CD4-positive, CD25-positive, alpha-beta regulatory T cell (primary cell): ENCODE measurements around the gene UBL4B. TPM values are rescaled to one million over a fixed set of nuclear protein-coding genes. Genes with fewer than 3 reads are reported as not detected.

ENCODE experiments used
- ATAC-seq, 2 donors: fragments of 150-1000 bp; cut with Tn5 transposase; one replicate each; pipeline ENCODE4 v1.10.0; 2021; ENCODE audit warnings: low read depth in 2 of 2, moderate number of reproducible peaks in 2 of 2, moderate library complexity in 1 of 2
- DNase-seq, 3 donors: peaks; one replicate each; pipeline versions ENCODE4 v3.0.0 to v3.0.0-alpha.2; 2012 to 2022; ENCODE audit warnings: mixed read lengths in 1 of 3
- H3K27ac ChIP-seq: one replicate; pipeline ENCODE4 v1.7.0; 2013; ENCODE audit warnings: mild to moderate bottlenecking, low read length; ENCODE audit not compliant: insufficient read depth, poor library complexity, severe bottlenecking
- H3K27me3 ChIP-seq: one replicate; pipeline ENCODE4 v1.7.0; 2013; ENCODE audit warnings: low read length; ENCODE audit not compliant: control insufficient read depth, insufficient read depth
- H3K36me3 ChIP-seq: one replicate; pipeline ENCODE4 v1.7.0; 2013; ENCODE audit warnings: mild to moderate bottlenecking, low read length, moderate library complexity; ENCODE audit not compliant: control insufficient read depth, insufficient read depth
- H3K4me1 ChIP-seq: 2 replicates; pipeline ENCODE4 v1.7.0; 2013; ENCODE audit warnings: mild to moderate bottlenecking, low read length; ENCODE audit not compliant: insufficient read depth, control insufficient read depth, poor library complexity, severe bottlenecking
- H3K4me3 ChIP-seq: one replicate; pipeline ENCODE4 v1.7.0; 2013; ENCODE audit warnings: low read depth, mild to moderate bottlenecking, low read length, moderate library complexity
- H3K9me3 ChIP-seq, 2 experiments: 1 replicate in 1 of 2; 2 replicates in 1 of 2; pipeline ENCODE4 v1.7.0; 2013; ENCODE audit warnings: low read length in 2 of 2, mild to moderate bottlenecking in 1 of 2, moderate library complexity in 1 of 2; ENCODE audit not compliant: control insufficient read depth in 2 of 2
- H3K27ac Mint-ChIP-seq, 3 donors: one replicate each; pipeline ENCODE4 v1.8.0; 2020 to 2022; ENCODE audit warnings: mild to moderate bottlenecking in 3 of 3, mixed read lengths in 3 of 3, moderate library complexity in 2 of 3
- H3K27me3 Mint-ChIP-seq: one replicate; pipeline ENCODE4 v1.8.0; 2022; ENCODE audit warnings: mild to moderate bottlenecking, mixed read lengths
- H3K36me3 Mint-ChIP-seq: one replicate; pipeline ENCODE4 v1.8.0; 2020; ENCODE audit warnings: mixed read lengths
- H3K4me1 Mint-ChIP-seq, 4 donors: one replicate each; pipeline ENCODE4 v1.8.0; 2020 to 2022; ENCODE audit warnings: mixed read lengths in 4 of 4, mild to moderate bottlenecking in 1 of 4
- H3K4me3 Mint-ChIP-seq, 4 donors: one replicate each; pipeline ENCODE4 v1.8.0; 2020 to 2022; ENCODE audit warnings: mild to moderate bottlenecking in 4 of 4, mixed read lengths in 4 of 4, moderate library complexity in 3 of 4
- H3K9me3 Mint-ChIP-seq, 7 donors: one replicate each; pipeline ENCODE4 v1.8.0; 2020 to 2022; ENCODE audit warnings: mixed read lengths in 7 of 7, mild to moderate bottlenecking in 3 of 7, moderate library complexity in 2 of 7
- polyA plus RNA-seq, 4 donors: library from polyadenylated mRNA; unstranded; fragments of 300-500 nt; fragmentation: Illumina TruSeq; gene quantifications; one replicate each; pipeline ENCODE4 v1.2.3, GENCODE V29; 2021
- total RNA-seq: library from RNA; stranded (reverse); gene quantifications from one replicate; pipeline ENCODE4 v1.2.3, GENCODE V29; 2022

UBL4B gene
- total and polyA plus RNA-seq, 5 donors from 2014 or later: not detected

- Histone ChIP-seq H3K36me3 (no peaks in the 10 kb centered on the region), H3K4me3 (no peak overlapping the region), H3K4me1 (no peaks in the 10 kb centered on the region), H3K9me3 (no peaks in the 10 kb centered on the region), H3K27me3 (no peaks in the 10 kb centered on the region), H3K27ac (no peak overlapping the region)
- no peaks in the 10 kb centered on the region for H3K36me3 Mint-ChIP-seq
- H3K4me3 Mint-ChIP-seq: no peak overlapping the region
- H3K27ac Mint-ChIP-seq: no peak overlapping the region
- H3K4me1 Mint-ChIP-seq: no peaks in the 10 kb centered on the region
- peaks cover 35% of the 10 kb centered on the region for H3K27me3 Mint-ChIP-seq
- peaks cover 0 to 1% (median 0%) of the 10 kb centered on the region in 7 donors for H3K9me3 Mint-ChIP-seq
- DNase-seq: no peak
- no peak for ATAC-seq
These were observed 413 bp downstream of the UBL4B start for GRCh38 chr1:110112656-110113055.

- Histone ChIP-seq H3K9me3 (no peaks in the 10 kb centered on the region), H3K4me1 (no peaks in the 10 kb centered on the region), H3K36me3 (no peaks in the 10 kb centered on the region), H3K4me3 (no peak overlapping the region), H3K27me3 (no peaks in the 10 kb centered on the region), H3K27ac (no peak overlapping the region)
- Mint-ChIP-seq H3K36me3 (no peaks in the 10 kb centered on the region), H3K9me3 (peaks cover 0 to 1% (median 0%) of the 10 kb centered on the region in 7 donors), H3K4me1 (no peaks in the 10 kb centered on the region), H3K27me3 (peaks cover 43% of the 10 kb centered on the region), H3K27ac (no peak overlapping the region), H3K4me3 (no peak overlapping the region)
- peak in 1 of 2 donors; percentile 13 for ATAC-seq
- DNase-seq: no peak
These were observed 1.3 kb downstream of the UBL4B start for GRCh38 chr1:110113551-110113950.

GRCh38 chr1:110114173-110114572, 1.9 kb downstream of the UBL4B start:
- Histone ChIP-seq H3K27me3 (no peaks in the 10 kb centered on the region), H3K27ac (no peak overlapping the region), H3K4me3 (no peak overlapping the region), H3K9me3 (no peaks in the 10 kb centered on the region), H3K36me3 (no peaks in the 10 kb centered on the region), H3K4me1 (no peaks in the 10 kb centered on the region)
- Mint-ChIP-seq H3K27me3 (peaks cover 41% of the 10 kb centered on the region), H3K4me1 (no peaks in the 10 kb centered on the region), H3K9me3 (peaks cover 0 to 1% (median 0%) of the 10 kb centered on the region in 7 donors), H3K27ac (peak overlapping the region in 1 of 3 donors; percentile 61), H3K36me3 (no peaks in the 10 kb centered on the region), H3K4me3 (no peak overlapping the region)
- ATAC-seq (no peak), DNase-seq (no peak)

- no peak for DNase-seq
- no peak for ATAC-seq
- Histone ChIP-seq H3K27me3 (no peaks in the 10 kb centered on the region), H3K36me3 (no peaks in the 10 kb centered on the region), H3K4me3 (no peak overlapping the region), H3K9me3 (no peaks in the 10 kb centered on the region), H3K4me1 (no peaks in the 10 kb centered on the region), H3K27ac (no peak overlapping the region)
- peaks cover 39% of the 10 kb centered on the region for H3K27me3 Mint-ChIP-seq
- H3K4me1 Mint-ChIP-seq: no peaks in the 10 kb centered on the region
- H3K36me3 Mint-ChIP-seq: no peaks in the 10 kb centered on the region
- no peak overlapping the region for H3K27ac Mint-ChIP-seq
- no peak overlapping the region for H3K4me3 Mint-ChIP-seq
- H3K9me3 Mint-ChIP-seq: peaks cover 0 to 1% (median 0%) of the 10 kb centered on the region in 7 donors
These were observed 2.5 kb downstream of the UBL4B start for GRCh38 chr1:110114784-110115183.

- Mint-ChIP-seq H3K4me3 (no peak overlapping the region), H3K4me1 (peaks cover 0 to 2% (median 0%) of the 10 kb centered on the region in 4 donors), H3K36me3 (no peaks in the 10 kb centered on the region), H3K9me3 (peaks cover 0 to 4% (median 3%) of the 10 kb centered on the region in 7 donors), H3K27me3 (peaks cover 44% of the 10 kb centered on the region), H3K27ac (no peak overlapping the region)
- no peak overlapping the region for H3K4me3 ChIP-seq
- no peaks in the 10 kb centered on the region for H3K27me3 ChIP-seq
- ATAC-seq (no peak), DNase-seq (no peak)
- no peak overlapping the region for H3K27ac ChIP-seq
- no peaks in the 10 kb centered on the region for H3K36me3 ChIP-seq
- H3K9me3 ChIP-seq: no peaks in the 10 kb centered on the region
- no peaks in the 10 kb centered on the region for H3K4me1 ChIP-seq
These were observed 6.6 kb downstream of the UBL4B start for GRCh38 chr1:110118636-110119396.

- no peaks in the 10 kb centered on the region for H3K4me1 ChIP-seq
- no peaks in the 10 kb centered on the region for H3K9me3 ChIP-seq
- H3K4me3 ChIP-seq: no peak overlapping the region
- H3K27me3 ChIP-seq: no peaks in the 10 kb centered on the region
- H3K27ac Mint-ChIP-seq: no peak overlapping the region
- ATAC-seq (no peak), DNase-seq (no peak)
- no peak overlapping the region for H3K27ac ChIP-seq
- H3K36me3 Mint-ChIP-seq: no peaks in the 10 kb centered on the region
- H3K27me3 Mint-ChIP-seq: peaks cover 49% of the 10 kb centered on the region
- peaks cover 0 to 6% (median 4%) of the 10 kb centered on the region in 7 donors for H3K9me3 Mint-ChIP-seq
- H3K4me3 Mint-ChIP-seq: no peak overlapping the region
- H3K4me1 Mint-ChIP-seq: peaks cover 0 to 2% (median 0%) of the 10 kb centered on the region in 4 donors
- H3K36me3 ChIP-seq: no peaks in the 10 kb centered on the region
These were observed 7.6 kb downstream of the UBL4B start for GRCh38 chr1:110119843-110120242.

GRCh38 chr1:110120960-110121561, 8.8 kb downstream of the UBL4B start:
- Mint-ChIP-seq H3K27ac (no peak overlapping the region), H3K36me3 (no peaks in the 10 kb centered on the region), H3K4me1 (peaks cover 0 to 2% (median 0%) of the 10 kb centered on the region in 4 donors), H3K4me3 (no peak overlapping the region), H3K27me3 (peaks cover 47% of the 10 kb centered on the region), H3K9me3 (peaks cover 0 to 6% (median 4%) of the 10 kb centered on the region in 7 donors)
- Histone ChIP-seq H3K27me3 (peaks cover 2% of the 10 kb centered on the region), H3K4me3 (no peak overlapping the region), H3K27ac (no peak overlapping the region), H3K4me1 (no peaks in the 10 kb centered on the region), H3K9me3 (no peaks in the 10 kb centered on the region), H3K36me3 (no peaks in the 10 kb centered on the region)
- ATAC-seq: no peak
- no peak for DNase-seq
